Activated CD4-positive, alpha-beta T cell treated with anti-CD3 and anti-CD28 coated beads, Interleukin-2, amount 50 U/mL, for 24 hours (primary cell): ENCODE results near the gene IL22.

ENCODE experiments used
- DNase-seq, 2 donors: peaks; one replicate each; pipeline ENCODE4 v3.0.0-alpha.2; 2020; ENCODE audit warnings: low read depth in 1 of 2, low spot score in 1 of 2

The IL22 gene

GRCh38 chr12:68264158-68264855, 10.9 kb upstream of the IL22 start:
- no peak for DNase-seq

- DNase-seq = no peak
Observed at GRCh38 chr12:68263366-68263765, 10.0 kb upstream of the IL22 start.

- DNase-seq = no peak
Observed at GRCh38 chr12:68261896-68262295, 8.5 kb upstream of the IL22 start.

- no peak for DNase-seq
Observed at GRCh38 chr12:68260153-68260552, 6.7 kb upstream of the IL22 start.

- no peak for DNase-seq
Observed at GRCh38 chr12:68259318-68259940, 6.0 kb upstream of the IL22 start.

GRCh38 chr12:68252077-68252476, 1.3 kb downstream of the IL22 start:
- no peak for DNase-seq

- no peak for DNase-seq
Observed at GRCh38 chr12:68250454-68250853, 3.0 kb downstream of the IL22 start.

- no peak for DNase-seq
Observed at GRCh38 chr12:68247785-68248184, 5.6 kb downstream of the IL22 start.

GRCh38 chr12:68246350-68246749, 7.1 kb downstream of the IL22 start:
- no peak for DNase-seq

GRCh38 chr12:68245180-68246021, 8.0 kb downstream of the IL22 start:
- DNase-seq = no peak

- no peak for DNase-seq
Observed at GRCh38 chr12:68242777-68243176, 10.6 kb downstream of the IL22 start.

GRCh38 chr12:68240975-68241374, 12.4 kb downstream of the IL22 start:
- peak in 1 of 2 donors; percentile 63 for DNase-seq

GRCh38 chr12:68240079-68240478, 13.3 kb downstream of the IL22 start:
- no peak for DNase-seq

- no peak for DNase-seq
Observed at GRCh38 chr12:68239309-68239982, 14.0 kb downstream of the IL22 start.

GRCh38 chr12:68237619-68238018, 15.8 kb downstream of the IL22 start:
- no peak for DNase-seq

- DNase-seq = no peak
Observed at GRCh38 chr12:68237078-68237477, 16.3 kb downstream of the IL22 start.

GRCh38 chr12:68236421-68237059, 16.9 kb downstream of the IL22 start:
- peak in 1 of 2 donors; percentile 17 for DNase-seq

GRCh38 chr12:68235576-68235975, 17.8 kb downstream of the IL22 start:
- no peak for DNase-seq

GRCh38 chr12:68234140-68234539, 19.3 kb downstream of the IL22 start:
- no peak for DNase-seq

- no peak for DNase-seq
Observed at GRCh38 chr12:68233498-68233897, 19.9 kb downstream of the IL22 start.

- no peak for DNase-seq
Observed at GRCh38 chr12:68231691-68232090, 21.7 kb downstream of the IL22 start.
